ENCODE data around the gene ENOSF1.

Gene ENOSF1

DNA sequence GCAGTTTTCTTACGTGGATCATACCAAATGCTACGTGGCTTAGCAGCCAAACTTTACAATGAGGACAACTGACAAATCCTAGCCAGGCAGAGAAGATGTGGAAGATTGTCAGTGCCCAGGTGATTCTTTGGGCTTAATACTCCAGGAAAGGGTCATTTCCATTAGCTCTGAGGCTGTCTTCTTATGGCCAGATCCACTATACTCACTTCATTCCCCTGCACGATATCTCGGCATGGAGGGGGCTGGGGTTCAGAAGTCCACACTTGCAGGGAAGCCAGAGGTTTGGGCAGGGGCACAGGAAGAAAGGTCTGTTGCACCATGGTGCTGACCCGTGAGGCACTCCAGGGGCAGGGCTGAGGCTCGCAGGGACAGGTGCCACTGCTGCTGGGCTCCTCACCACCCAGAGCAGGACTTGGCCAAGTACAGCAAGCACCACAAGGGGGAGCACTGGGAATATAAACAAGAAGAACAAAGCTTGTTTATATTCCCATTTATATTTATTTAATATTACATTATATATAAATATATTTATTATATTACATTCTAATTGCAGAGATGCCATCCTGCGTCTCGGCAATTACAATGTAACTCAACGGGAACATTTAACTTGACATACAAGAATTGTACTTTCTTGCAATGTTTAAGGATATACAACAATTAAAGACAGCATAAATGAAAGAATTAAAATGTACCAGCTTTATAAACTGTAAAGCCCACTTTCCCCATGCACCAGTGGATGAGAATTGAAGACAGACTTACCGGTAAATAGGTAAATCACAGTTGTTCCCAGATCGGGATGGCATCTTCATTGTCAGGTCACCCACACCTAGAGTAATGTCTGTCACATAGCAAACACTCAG lies 88.4 kb downstream of the ENOSF1 start:
- no peaks in the 10 kb centered on the region for H3K36me3 ChIP-seq (ENCODE audit: control insufficient read depth, insufficient read depth, low read length)
- peak; percentile 35 for DNase-seq (ENCODE audit: extremely low read depth, insufficient read length)
- TF ChIP-seq, protein P1, sequence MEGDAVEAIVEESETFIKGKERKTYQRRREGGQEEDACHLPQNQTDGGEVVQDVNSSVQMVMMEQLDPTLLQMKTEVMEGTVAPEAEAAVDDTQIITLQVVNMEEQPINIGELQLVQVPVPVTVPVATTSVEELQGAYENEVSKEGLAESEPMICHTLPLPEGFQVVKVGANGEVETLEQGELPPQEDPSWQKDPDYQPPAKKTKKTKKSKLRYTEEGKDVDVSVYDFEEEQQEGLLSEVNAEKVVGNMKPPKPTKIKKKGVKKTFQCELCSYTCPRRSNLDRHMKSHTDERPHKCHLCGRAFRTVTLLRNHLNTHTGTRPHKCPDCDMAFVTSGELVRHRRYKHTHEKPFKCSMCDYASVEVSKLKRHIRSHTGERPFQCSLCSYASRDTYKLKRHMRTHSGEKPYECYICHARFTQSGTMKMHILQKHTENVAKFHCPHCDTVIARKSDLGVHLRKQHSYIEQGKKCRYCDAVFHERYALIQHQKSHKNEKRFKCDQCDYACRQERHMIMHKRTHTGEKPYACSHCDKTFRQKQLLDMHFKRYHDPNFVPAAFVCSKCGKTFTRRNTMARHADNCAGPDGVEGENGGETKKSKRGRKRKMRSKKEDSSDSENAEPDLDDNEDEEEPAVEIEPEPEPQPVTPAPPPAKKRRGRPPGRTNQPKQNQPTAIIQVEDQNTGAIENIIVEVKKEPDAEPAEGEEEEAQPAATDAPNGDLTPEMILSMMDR (IDR thresholded peaks at IDR 0.05; ENCODE audit: insufficient read depth, low read length, poor library complexity, severe bottlenecking), result peak; percentile 83
- no peak overlapping the region for H3K4me3 ChIP-seq (replicated peaks; ENCODE audit: low read depth, low read length)
- H3K27me3 ChIP-seq (replicated peaks; ENCODE audit: control insufficient read depth, insufficient read depth, low read length), result no peaks in the 10 kb centered on the region

DNA sequence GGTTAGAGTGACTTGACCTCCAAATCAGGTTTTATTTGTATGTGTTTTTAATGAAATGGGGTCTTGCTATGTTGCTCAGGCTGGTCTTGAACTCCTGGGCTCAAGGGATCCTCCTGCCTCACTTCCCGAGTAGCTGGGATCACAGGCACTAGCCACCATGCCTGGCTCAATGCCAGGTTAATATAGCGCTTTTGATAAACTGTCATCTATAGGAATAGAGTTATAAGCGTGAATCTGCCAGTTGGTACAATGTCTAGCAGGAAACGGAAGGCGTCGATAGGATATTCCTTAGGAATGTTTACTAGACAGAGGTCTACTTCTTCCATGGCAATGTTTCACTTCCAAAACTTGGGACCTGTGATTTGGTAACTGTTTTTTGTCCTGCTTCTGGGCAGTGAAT lies 90.1 kb downstream of the ENOSF1 start:
- Histone ChIP-seq H3K36me3 (ENCODE audit: control insufficient read depth, insufficient read depth, low read length) (no peaks in the 10 kb centered on the region), H3K27me3 (replicated peaks; ENCODE audit: control insufficient read depth, insufficient read depth, low read length) (no peaks in the 10 kb centered on the region), H3K4me3 (replicated peaks; ENCODE audit: low read depth, low read length) (no peak overlapping the region)
- TF ChIP-seq, protein P1 (IDR thresholded peaks at IDR 0.05; ENCODE audit: insufficient read depth, low read length, poor library complexity, severe bottlenecking), result no peak
- no peak for DNase-seq (ENCODE audit: extremely low read depth, insufficient read length)

DNA sequence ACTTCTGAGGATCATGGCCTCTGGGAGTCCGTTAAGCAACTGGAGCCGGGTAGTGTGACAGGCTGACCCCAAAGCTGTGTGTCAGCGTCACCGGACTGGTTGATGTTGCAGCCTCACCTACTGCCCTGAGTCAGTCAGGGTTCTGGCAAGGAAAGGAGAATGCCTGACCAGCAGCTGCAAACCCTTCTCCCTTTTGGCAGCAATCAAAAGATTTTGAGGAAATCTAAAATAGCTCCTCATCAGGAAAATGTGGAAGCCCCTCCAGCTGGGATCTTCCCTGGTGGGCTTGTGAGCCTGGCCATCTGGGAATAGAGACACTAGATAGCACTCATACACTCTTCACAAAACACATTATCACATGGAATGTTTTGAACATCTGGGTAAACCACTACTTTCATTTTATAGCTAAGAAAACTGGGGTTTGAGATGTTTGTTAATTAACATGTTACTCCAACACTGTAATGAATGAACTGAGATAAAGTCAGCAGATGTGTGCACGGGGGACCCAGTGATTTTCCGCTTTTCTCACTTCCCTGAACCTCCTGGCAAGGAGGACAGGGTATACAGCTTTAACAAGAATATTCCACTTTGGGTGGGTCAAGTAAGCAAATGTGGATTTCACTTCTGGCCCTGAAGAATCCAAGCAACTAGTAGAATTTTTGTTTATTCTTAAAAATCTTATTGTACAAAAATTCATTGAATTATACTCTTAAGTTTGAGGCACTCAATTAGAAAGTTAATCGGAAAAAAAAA lies 91.0 kb downstream of the ENOSF1 start:
- no peaks in the 10 kb centered on the region for H3K27me3 ChIP-seq (replicated peaks; ENCODE audit: control insufficient read depth, insufficient read depth, low read length)
- TF ChIP-seq, protein P1 (IDR thresholded peaks at IDR 0.05; ENCODE audit: insufficient read depth, low read length, poor library complexity, severe bottlenecking), result no peak
- no peaks in the 10 kb centered on the region for H3K36me3 ChIP-seq (ENCODE audit: control insufficient read depth, insufficient read depth, low read length)
- H3K4me3 ChIP-seq (replicated peaks; ENCODE audit: low read depth, low read length), result no peak overlapping the region
- DNase-seq (ENCODE audit: extremely low read depth, insufficient read length), result no peak

All from GM06990 (cell line).